ENCODE measurements around the gene ANTKMT. TPM values are rescaled to one million over a fixed set of nuclear protein-coding genes. Genes with fewer than 3 reads are reported as not detected.

ANTKMT gene
- polyA plus RNA-seq, 4 donors, result 13.5 to 27.8 (median 14.4) TPM

- DNase-seq (ENCODE audit: low read depth in 4 of 4, low spot score in 3 of 4), result no peak
Observed at GRCh38 chr16:760545-761343, 39.8 kb downstream of the ANTKMT start, which contains the start of gene MSLN. MSLN (plus strand) TSS chr16:760734; CDS start chr16:762681, 1,947 bp downstream.

GRCh38 chr16:761625-762513 is 40.9 kb downstream of the ANTKMT start:
- DNase-seq (ENCODE audit: low read depth in 4 of 4, low spot score in 3 of 4), result no peak

GRCh38 chr16:762595-763268 is 41.8 kb downstream of the ANTKMT start:
- DNase-seq (ENCODE audit: low read depth in 4 of 4, low spot score in 3 of 4), result no peak

GRCh38 chr16:763369-764183 is 42.6 kb downstream of the ANTKMT start:
- no peak for DNase-seq (ENCODE audit: low read depth in 4 of 4, low spot score in 3 of 4)

GRCh38 chr16:764184-764750 is 43.3 kb downstream of the ANTKMT start:
- no peak for DNase-seq (ENCODE audit: low read depth in 4 of 4, low spot score in 3 of 4)

GRCh38 chr16:764848-765487 is 44.0 kb downstream of the ANTKMT start:
- DNase-seq (ENCODE audit: low read depth in 4 of 4, low spot score in 3 of 4), result no peak

- DNase-seq (ENCODE audit: low read depth in 4 of 4, low spot score in 3 of 4), result no peak
Observed at GRCh38 chr16:765488-765865, 44.5 kb downstream of the ANTKMT start.

GRCh38 chr16:766008-766819 is 45.3 kb downstream of the ANTKMT start:
- DNase-seq (ENCODE audit: low read depth in 4 of 4, low spot score in 3 of 4), result no peak

GRCh38 chr16:766820-767640 is 46.1 kb downstream of the ANTKMT start:
- DNase-seq (ENCODE audit: low read depth in 4 of 4, low spot score in 3 of 4), result no peak

- no peak for DNase-seq (ENCODE audit: low read depth in 4 of 4, low spot score in 3 of 4)
Observed at GRCh38 chr16:767743-768235, 46.8 kb downstream of the ANTKMT start.

GRCh38 chr16:768428-768827 is 47.5 kb downstream of the ANTKMT start:
- DNase-seq (ENCODE audit: low read depth in 4 of 4, low spot score in 3 of 4), result no peak

- no peak for DNase-seq (ENCODE audit: low read depth in 4 of 4, low spot score in 3 of 4)
Observed at GRCh38 chr16:769184-769784, 48.3 kb downstream of the ANTKMT start.

- DNase-seq (ENCODE audit: low read depth in 4 of 4, low spot score in 3 of 4), result no peak
Observed at GRCh38 chr16:769934-770333, 49.0 kb downstream of the ANTKMT start.

GRCh38 chr16:770411-770810 is 49.5 kb downstream of the ANTKMT start:
- DNase-seq (ENCODE audit: low read depth in 4 of 4, low spot score in 3 of 4), result no peak
